Nephron progenitor cell (in vitro differentiated cells): ENCODE results near the gene COL4A3.

Experiments
- DNase-seq: peaks from one replicate; pipeline ENCODE4 v3.0.0; 2021
- H3K27ac Mint-ChIP-seq: 2 replicates; pipeline ENCODE4 v1.8.0; 2021; ENCODE audit warnings: mild to moderate bottlenecking, moderate library complexity, mixed read lengths
- H3K27me3 Mint-ChIP-seq: 2 replicates; pipeline ENCODE4 v1.8.0; 2021; ENCODE audit warnings: mild to moderate bottlenecking, low read depth, mixed read lengths; ENCODE audit not compliant: poor library complexity
- H3K36me3 Mint-ChIP-seq: 2 replicates; pipeline ENCODE4 v1.8.0; 2021; ENCODE audit warnings: low read depth, mixed read lengths
- H3K4me1 Mint-ChIP-seq: 2 replicates; pipeline ENCODE4 v1.8.0; 2021; ENCODE audit warnings: mixed read lengths
- H3K4me3 Mint-ChIP-seq: 2 replicates; pipeline ENCODE4 v1.8.0; 2021; ENCODE audit warnings: mild to moderate bottlenecking, moderate library complexity, mixed read lengths
- H3K9me3 Mint-ChIP-seq: 2 replicates; pipeline ENCODE4 v1.8.0; 2021; ENCODE audit warnings: mild to moderate bottlenecking, moderate library complexity, mixed read lengths
- TF ChIP-seq, protein P1 (sequence below): fragments of 200-600 bp; sonication (generic); IDR thresholded peaks from 2 replicates; pipeline ENCODE4 v1.5.0; 2021; ENCODE audit warnings: antibody characterized with exemption

Gene COL4A3

DNA sequence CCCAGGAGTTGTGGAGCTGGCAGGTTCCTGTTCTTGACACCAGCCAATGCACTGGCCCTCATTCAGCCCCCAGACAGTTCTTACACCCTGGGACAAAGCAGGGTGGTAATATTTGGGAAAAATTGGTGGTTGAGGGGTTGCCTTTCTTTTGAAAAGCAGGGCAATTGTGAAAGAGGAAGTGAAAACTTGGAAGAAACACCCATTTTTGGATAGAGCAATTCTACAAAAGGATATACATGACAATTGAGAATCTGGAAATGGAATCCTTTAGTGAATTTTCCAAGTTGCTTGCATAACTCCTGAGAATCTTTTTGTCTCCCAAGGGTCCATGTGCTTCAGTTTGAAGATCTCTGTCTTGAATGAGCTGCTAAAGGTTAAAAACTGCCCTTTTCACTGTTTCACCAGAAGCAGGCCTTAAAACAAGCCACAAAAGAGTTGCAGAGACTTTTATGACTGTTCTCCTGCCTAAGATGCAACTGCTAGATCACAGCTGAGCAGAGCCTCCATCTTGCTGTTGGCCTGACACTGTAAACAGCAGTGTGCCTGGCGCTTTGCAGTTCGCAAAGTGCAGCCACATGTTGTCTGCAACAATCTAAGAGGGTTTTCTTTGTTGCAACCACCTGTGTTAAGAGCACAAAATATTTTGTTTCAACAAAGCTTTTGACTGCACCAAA, 12.2 kb upstream of the COL4A3 start:
- H3K27me3 Mint-ChIP-seq, result peaks cover 8% of the 10 kb centered on the region
- no peak overlapping the region for H3K27ac Mint-ChIP-seq
- no peak overlapping the region for H3K4me3 Mint-ChIP-seq
- no peaks in the 10 kb centered on the region for H3K36me3 Mint-ChIP-seq
- DNase-seq, result no peak
- H3K9me3 Mint-ChIP-seq, result peaks cover 8% of the 10 kb centered on the region
- TF ChIP-seq, protein P1, sequence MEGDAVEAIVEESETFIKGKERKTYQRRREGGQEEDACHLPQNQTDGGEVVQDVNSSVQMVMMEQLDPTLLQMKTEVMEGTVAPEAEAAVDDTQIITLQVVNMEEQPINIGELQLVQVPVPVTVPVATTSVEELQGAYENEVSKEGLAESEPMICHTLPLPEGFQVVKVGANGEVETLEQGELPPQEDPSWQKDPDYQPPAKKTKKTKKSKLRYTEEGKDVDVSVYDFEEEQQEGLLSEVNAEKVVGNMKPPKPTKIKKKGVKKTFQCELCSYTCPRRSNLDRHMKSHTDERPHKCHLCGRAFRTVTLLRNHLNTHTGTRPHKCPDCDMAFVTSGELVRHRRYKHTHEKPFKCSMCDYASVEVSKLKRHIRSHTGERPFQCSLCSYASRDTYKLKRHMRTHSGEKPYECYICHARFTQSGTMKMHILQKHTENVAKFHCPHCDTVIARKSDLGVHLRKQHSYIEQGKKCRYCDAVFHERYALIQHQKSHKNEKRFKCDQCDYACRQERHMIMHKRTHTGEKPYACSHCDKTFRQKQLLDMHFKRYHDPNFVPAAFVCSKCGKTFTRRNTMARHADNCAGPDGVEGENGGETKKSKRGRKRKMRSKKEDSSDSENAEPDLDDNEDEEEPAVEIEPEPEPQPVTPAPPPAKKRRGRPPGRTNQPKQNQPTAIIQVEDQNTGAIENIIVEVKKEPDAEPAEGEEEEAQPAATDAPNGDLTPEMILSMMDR, result no peak
- H3K4me1 Mint-ChIP-seq, result no peaks in the 10 kb centered on the region

DNA sequence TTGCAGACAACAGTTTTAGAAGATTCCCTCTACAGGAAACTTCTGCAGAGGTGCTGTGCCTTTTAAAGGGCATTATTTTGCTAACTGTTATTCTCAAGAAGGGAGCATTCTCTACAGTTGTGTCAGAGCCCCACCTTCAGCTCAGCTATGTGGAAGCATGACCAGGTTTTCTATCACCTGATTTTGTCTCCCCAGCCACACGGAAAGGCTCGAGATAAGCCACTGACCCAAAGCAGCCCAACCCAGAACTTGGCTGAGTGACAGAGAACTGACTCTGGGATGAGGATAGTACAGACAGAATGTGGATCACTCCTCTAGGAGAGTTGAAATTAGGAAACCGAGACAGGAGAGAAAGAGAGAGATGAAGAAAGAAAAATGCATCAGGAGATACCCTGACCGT, 11.1 kb upstream of the COL4A3 start:
- no peak overlapping the region for H3K4me3 Mint-ChIP-seq
- TF ChIP-seq, protein P1, result no peak
- H3K36me3 Mint-ChIP-seq, result no peaks in the 10 kb centered on the region
- DNase-seq, result no peak
- no peaks in the 10 kb centered on the region for H3K4me1 Mint-ChIP-seq
- peaks cover 8% of the 10 kb centered on the region for H3K27me3 Mint-ChIP-seq
- H3K9me3 Mint-ChIP-seq, result peaks cover 4% of the 10 kb centered on the region
- no peak overlapping the region for H3K27ac Mint-ChIP-seq

DNA sequence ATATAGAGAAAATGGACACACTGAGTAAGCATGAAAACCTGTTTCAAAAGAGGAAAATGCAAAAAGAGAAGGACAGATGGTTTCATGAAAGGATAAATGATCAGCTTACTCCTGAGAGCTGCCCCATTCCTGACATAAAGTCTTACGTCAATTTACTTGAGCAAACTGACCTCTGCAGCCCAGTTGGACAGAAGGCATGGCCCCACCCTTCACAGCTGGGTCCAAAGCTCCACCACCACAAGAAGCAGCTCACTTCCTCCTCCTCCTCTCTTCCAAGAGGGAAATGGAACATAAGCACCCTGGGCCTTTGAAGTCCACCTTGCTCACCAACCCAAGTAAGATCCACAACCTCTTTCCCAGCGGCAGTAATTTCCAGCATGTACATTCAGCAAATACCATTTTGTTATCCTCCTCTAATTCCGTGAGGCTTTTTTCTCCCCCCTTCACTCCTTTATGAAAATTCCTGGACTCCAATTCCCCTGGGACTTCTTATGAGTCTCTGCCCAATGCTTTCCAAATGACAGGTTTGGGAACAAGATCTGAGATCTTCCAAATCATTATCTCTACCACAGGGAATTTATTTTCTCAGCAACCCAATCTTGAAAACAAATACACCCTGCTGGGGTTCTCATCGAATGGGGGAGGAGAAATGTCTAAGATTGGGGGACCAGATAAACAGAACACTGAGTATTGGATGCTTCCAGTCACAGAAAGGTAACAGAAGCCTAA, 10.5 kb upstream of the COL4A3 start:
- Mint-ChIP-seq H3K36me3 (no peaks in the 10 kb centered on the region), H3K27me3 (peaks cover 10% of the 10 kb centered on the region), H3K4me3 (no peak overlapping the region), H3K27ac (no peak overlapping the region), H3K9me3 (peaks cover 4% of the 10 kb centered on the region), H3K4me1 (no peaks in the 10 kb centered on the region)
- TF ChIP-seq, protein P1, result no peak
- DNase-seq, result no peak

DNA sequence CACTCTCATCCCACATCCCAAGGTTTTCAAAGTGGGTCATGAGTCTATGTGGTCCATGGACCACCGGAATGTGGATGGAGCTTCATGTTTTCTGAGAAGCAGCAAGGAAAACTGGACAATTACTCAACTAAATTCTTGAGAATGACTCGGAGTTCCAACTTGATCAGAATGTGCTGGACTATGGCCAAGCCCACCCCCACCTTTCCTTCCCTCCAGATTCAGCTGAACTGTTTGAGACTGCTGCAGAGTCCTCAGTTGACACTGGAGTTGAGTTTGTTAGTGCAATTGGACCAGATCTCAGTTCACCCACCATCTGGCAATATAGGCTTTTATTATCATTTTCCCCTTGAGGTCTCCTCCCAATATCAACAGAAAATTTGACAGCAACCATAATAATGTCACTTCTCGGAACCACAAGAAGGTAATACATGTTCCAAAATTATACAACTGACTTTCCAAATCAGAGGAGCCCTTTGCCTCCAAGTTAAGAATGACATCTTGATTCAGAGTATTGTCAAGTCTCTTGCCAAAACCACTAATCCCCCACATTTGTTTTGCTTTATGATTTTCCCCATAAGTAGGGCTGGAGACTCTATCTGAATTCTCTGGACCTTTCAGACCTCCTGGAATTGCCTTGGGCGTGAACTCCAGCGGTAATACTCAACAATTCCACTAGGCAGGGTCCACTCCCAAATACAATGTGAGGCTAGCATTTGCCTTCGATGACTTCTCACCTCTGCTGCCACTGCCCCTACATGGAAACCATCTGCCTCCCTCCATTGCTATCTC, 9.2 kb upstream of the COL4A3 start:
- H3K4me3 Mint-ChIP-seq, result no peak overlapping the region
- H3K27me3 Mint-ChIP-seq, result peaks cover 21% of the 10 kb centered on the region
- H3K4me1 Mint-ChIP-seq, result no peaks in the 10 kb centered on the region
- no peak for DNase-seq
- H3K9me3 Mint-ChIP-seq, result no peaks in the 10 kb centered on the region
- TF ChIP-seq, protein P1, result no peak
- no peaks in the 10 kb centered on the region for H3K36me3 Mint-ChIP-seq
- H3K27ac Mint-ChIP-seq, result no peak overlapping the region

DNA sequence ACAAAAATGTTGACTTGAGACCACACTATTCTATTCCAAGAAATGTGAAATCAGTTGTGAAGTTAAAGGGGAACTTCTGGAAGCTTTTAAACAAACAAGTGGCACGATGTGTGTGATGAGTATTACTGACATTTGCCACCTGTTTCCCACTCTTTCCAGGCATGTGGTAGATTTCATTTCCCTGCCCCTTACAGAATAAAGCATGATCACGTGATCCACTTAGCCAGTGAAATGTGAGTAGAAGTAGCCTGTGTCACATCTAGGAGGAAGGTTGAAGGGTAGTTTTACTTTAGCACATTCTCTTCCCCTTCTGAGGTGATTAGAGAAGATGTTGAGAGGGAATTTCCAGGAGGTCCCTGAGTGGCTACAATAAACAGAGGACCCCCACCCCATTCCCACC, 4.3 kb upstream of the COL4A3 start:
- DNase-seq, result no peak
- H3K27ac Mint-ChIP-seq, result no peak overlapping the region
- peaks cover 63% of the 10 kb centered on the region for H3K27me3 Mint-ChIP-seq
- no peaks in the 10 kb centered on the region for H3K9me3 Mint-ChIP-seq
- H3K4me3 Mint-ChIP-seq, result no peak overlapping the region
- peaks cover 5% of the 10 kb centered on the region for H3K4me1 Mint-ChIP-seq
- TF ChIP-seq, protein P1, result no peak
- H3K36me3 Mint-ChIP-seq, result no peaks in the 10 kb centered on the region
